Stimulated activated CD4-positive, alpha-beta T cell treated with anti-CD3 and anti-CD28 coated beads, TNF-alpha, amount 100 ng/mL, for 24 hours (primary cell): ENCODE data around the gene RGP1.

Experiments used
- DNase-seq, 3 experiments: peaks; one replicate each; pipeline ENCODE4 v3.0.0-alpha.2; 2020; ENCODE audit warnings: low read depth in 3 of 3

Gene RGP1

DNA sequence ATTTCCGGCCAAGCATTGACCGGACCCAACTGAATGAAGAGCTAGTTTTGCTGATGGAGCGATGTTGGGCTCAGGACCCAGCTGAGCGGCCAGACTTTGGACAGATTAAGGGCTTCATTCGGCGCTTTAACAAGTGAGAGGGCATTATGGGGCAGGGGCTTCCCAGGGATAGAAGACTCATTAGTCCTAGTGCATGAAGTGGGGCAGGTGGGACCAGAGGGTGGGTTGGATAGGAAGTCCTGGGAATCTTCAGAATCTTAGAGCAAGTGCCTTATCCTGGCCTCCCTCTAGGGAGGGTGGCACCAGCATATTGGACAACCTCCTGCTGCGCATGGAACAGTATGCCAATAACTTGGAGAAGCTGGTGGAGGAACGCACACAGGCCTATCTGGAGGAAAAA lies 57.0 kb downstream of the RGP1 start:
- DNase-seq, result no peak
